Epithelial cell of esophagus (primary cell): Measurements from ENCODE around the gene ANO1.
A peak's percentile ranks its signal among the peaks of the same experiment; 100 is the strongest.

Experiments used
- DNase-seq: peaks from one replicate; pipeline ENCODE4 v3.0.0; 2010; ENCODE audit warnings: low read depth
- H3K4me3 ChIP-seq: 2 replicates; pipeline ENCODE4 v1.5.1; 2011; ENCODE audit warnings: mild to moderate bottlenecking, low read length, control low read depth
- CTCF ChIP-seq: IDR thresholded peaks from 2 replicates; pipeline ENCODE4 v1.5.1; 2011; ENCODE audit warnings: low read depth, mild to moderate bottlenecking, low read length, control low read depth, inconsistent platforms; ENCODE audit not compliant: insufficient read depth; ENCODE audit errors: missing control alignments

Gene ANO1

GRCh38 chr11:70040452-70040851, 37.7 kb upstream of the ANO1 start:
- no peak for TF ChIP-seq CTCF
- no peak overlapping the region for H3K4me3 ChIP-seq
- DNase-seq, result no peak

GRCh38 chr11:70040869-70041501, 37.1 kb upstream of the ANO1 start:
- no peak overlapping the region for H3K4me3 ChIP-seq
- DNase-seq, result no peak
- no peak for TF ChIP-seq CTCF

GRCh38 chr11:70043482-70043881, 34.6 kb upstream of the ANO1 start:
- DNase-seq, result no peak
- H3K4me3 ChIP-seq, result no peak overlapping the region
- no peak for TF ChIP-seq CTCF

GRCh38 chr11:70046089-70046488, 32.0 kb upstream of the ANO1 start:
- no peak for TF ChIP-seq CTCF
- no peak overlapping the region for H3K4me3 ChIP-seq
- DNase-seq, result no peak

GRCh38 chr11:70048279-70049024, 29.7 kb upstream of the ANO1 start:
- peak; percentile 59 for TF ChIP-seq CTCF
- DNase-seq, result peak; percentile 90

GRCh38 chr11:70049045-70049444, 29.1 kb upstream of the ANO1 start:
- DNase-seq, result no peak
- TF ChIP-seq CTCF, result no peak
- H3K4me3 ChIP-seq, result no peak overlapping the region

More at GRCh38 chr11:70048279-70049024, 29.7 kb upstream of the ANO1 start:
- H3K4me3 ChIP-seq, result no peak overlapping the region

GRCh38 chr11:70050243-70050642, 27.9 kb upstream of the ANO1 start:
- TF ChIP-seq CTCF, result no peak
- H3K4me3 ChIP-seq, result no peak overlapping the region
- no peak for DNase-seq
